HL-60 (cell line): ENCODE results near the gene L3MBTL4.

Experiments used
- GABPA ChIP-seq: IDR thresholded peaks from 2 replicates; pipeline ENCODE4 v1.6.1; 2012; ENCODE audit warnings: low read depth
- POLR2AphosphoS5 ChIP-seq: IDR thresholded peaks from 2 replicates; pipeline ENCODE4 v1.6.1; 2012; ENCODE audit warnings: low read depth
- TF ChIP-seq, protein P1 (sequence below): IDR thresholded peaks from one replicate; pipeline ENCODE4 v1.5.1; 2011; ENCODE audit warnings: low read length, control low read depth, inconsistent platforms; ENCODE audit not compliant: insufficient read depth
- TF ChIP-seq, protein P2 (sequence below): IDR thresholded peaks from 2 replicates; pipeline ENCODE4 v1.6.1; 2012; ENCODE audit warnings: low read depth; ENCODE audit not compliant: insufficient replicate concordance

DNA sequence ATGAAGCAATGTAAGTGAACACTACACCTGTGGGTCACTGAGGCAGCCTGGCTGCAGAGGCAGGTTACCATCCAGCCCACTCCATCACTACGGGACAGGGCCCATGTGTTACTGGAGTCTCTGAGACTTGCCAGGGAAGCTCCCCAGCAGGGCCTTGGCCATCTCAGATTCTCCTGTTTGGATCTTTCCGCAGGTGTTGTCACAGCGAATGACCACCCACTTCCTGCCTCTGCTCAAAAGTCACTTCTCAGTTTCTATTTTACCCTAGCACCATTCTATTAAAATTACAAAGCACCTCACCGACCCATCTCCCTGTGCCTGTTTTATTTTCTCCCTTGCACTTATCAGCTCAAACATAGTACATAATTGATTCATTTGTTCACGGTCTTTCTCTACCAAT lies 34.5 kb upstream of the L3MBTL4 start:
- TF ChIP-seq, protein P1, sequence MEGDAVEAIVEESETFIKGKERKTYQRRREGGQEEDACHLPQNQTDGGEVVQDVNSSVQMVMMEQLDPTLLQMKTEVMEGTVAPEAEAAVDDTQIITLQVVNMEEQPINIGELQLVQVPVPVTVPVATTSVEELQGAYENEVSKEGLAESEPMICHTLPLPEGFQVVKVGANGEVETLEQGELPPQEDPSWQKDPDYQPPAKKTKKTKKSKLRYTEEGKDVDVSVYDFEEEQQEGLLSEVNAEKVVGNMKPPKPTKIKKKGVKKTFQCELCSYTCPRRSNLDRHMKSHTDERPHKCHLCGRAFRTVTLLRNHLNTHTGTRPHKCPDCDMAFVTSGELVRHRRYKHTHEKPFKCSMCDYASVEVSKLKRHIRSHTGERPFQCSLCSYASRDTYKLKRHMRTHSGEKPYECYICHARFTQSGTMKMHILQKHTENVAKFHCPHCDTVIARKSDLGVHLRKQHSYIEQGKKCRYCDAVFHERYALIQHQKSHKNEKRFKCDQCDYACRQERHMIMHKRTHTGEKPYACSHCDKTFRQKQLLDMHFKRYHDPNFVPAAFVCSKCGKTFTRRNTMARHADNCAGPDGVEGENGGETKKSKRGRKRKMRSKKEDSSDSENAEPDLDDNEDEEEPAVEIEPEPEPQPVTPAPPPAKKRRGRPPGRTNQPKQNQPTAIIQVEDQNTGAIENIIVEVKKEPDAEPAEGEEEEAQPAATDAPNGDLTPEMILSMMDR, result no peak
- no peak for TF ChIP-seq POLR2AphosphoS5
- no peak for TF ChIP-seq GABPA
- TF ChIP-seq, protein P2, sequence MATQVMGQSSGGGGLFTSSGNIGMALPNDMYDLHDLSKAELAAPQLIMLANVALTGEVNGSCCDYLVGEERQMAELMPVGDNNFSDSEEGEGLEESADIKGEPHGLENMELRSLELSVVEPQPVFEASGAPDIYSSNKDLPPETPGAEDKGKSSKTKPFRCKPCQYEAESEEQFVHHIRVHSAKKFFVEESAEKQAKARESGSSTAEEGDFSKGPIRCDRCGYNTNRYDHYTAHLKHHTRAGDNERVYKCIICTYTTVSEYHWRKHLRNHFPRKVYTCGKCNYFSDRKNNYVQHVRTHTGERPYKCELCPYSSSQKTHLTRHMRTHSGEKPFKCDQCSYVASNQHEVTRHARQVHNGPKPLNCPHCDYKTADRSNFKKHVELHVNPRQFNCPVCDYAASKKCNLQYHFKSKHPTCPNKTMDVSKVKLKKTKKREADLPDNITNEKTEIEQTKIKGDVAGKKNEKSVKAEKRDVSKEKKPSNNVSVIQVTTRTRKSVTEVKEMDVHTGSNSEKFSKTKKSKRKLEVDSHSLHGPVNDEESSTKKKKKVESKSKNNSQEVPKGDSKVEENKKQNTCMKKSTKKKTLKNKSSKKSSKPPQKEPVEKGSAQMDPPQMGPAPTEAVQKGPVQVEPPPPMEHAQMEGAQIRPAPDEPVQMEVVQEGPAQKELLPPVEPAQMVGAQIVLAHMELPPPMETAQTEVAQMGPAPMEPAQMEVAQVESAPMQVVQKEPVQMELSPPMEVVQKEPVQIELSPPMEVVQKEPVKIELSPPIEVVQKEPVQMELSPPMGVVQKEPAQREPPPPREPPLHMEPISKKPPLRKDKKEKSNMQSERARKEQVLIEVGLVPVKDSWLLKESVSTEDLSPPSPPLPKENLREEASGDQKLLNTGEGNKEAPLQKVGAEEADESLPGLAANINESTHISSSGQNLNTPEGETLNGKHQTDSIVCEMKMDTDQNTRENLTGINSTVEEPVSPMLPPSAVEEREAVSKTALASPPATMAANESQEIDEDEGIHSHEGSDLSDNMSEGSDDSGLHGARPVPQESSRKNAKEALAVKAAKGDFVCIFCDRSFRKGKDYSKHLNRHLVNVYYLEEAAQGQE, result no peak
